ENCODE data around the gene TOX4. TPM values are rescaled to one million over a fixed set of nuclear protein-coding genes. Genes with fewer than 3 reads are reported as not detected.

Gene TOX4
- total and polyA plus RNA-seq, 2 of the 4 experiments (the other 2 are of a cell fraction): 26.7 to 56.6 TPM

DNA sequence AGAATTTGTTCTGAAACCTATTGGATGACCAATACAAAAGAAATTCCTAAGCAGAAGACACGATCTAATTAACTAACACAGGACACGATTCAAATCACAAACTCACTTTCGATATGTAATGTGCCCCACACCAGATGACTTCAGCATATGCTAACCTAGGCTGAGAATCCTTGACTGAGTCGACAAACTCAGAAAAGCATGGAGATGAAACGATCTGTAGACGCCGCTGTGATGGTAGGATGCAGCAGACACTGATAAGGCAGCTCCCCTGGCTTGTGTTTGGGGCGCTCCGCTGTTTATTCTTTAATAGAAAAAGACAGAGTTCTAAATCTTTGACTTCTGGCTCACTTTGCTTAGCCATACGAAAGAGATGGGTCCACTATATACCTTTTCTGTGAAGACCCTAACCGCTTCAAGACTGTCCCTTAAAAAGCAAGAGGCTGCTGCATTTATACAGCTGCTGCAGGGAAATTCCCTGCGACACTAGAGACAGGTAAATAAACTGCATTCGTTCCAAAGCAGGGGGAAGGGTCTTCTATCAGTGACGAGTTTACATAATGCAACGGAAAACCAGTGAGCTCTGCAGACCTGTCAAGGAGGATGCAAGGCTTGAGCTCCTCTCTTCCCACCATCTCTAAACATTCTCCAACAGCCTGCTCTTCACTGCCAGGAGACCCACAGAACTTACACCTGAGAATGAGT is 22.0 kb upstream of the TOX4 start:
- peak overlapping the region in 1 of 2 experiments; percentile 8; a peak in 2 of 4 replicates for H4K8ac ChIP-seq (ENCODE audit: low read depth in 2 of 2, low read length in 2 of 2)
- ChIA-PET POLR2A (ENCODE audit: unreplicated experiment) (no interaction called here), CTCF (interaction anchor here (0.7 to 1.8 kb wide), 2 partner anchors 11 to 135 kb away, joined by 3 to 7 read pairs; no protein-coding TSS in a partner anchor)
- TSS peak; percentile 13 for BruUV-seq (replicated peaks)
- ATAC-seq (ENCODE audit: low read depth) (no peak), DNase-seq (peak; percentile 6)
- H3K4me1 ChIP-seq (ENCODE audit: control insufficient read depth, insufficient read depth, low read length): no peaks in the 10 kb centered on the region; the same call in 1 of the 2 replicates
- no peaks in the 10 kb centered on the region; the same call in 1 of the 2 replicates for H3K9me1 ChIP-seq (ENCODE audit: insufficient read depth, low read length)
- H3K79me1 ChIP-seq (ENCODE audit: low read depth in 1 of 2, low read length in 2 of 2): peaks cover 6 to 30% of the 10 kb centered on the region in 2 experiments; a peak in 3 of 4 replicates
- H2AFZ ChIP-seq (replicated peaks; ENCODE audit: low read length, poor library complexity): no peak overlapping the region
- peak overlapping the region; percentile 72 for H3K23ac ChIP-seq (ENCODE audit: low read depth, low read length)
- H3K9ac ChIP-seq (ENCODE audit: low read depth, low read length): peak overlapping the region; percentile 81
- H3K4me3 ChIP-seq (ENCODE audit: insufficient read depth, low read depth, low read length): peak overlapping the region; percentile 81
- 0 out of 2 replicates have a peak overlapping the region, but pooled peaks have one; percentile 2 for H3K27ac ChIP-seq (ENCODE audit: insufficient read depth, low read length)
- no peaks in the 10 kb centered on the region for H3K27me3 ChIP-seq (ENCODE audit: control insufficient read depth, insufficient read depth, low read length)
- peak overlapping the region; percentile 46 for H2AK9ac ChIP-seq (replicated peaks; ENCODE audit: low read depth, low read length, poor library complexity)
- peak overlapping the region; percentile 65 for H3K56ac ChIP-seq (ENCODE audit: extremely low read depth, insufficient read depth, low read length)
- no peaks in the 10 kb centered on the region for H3K9me3 ChIP-seq (ENCODE audit: control insufficient read depth, insufficient read depth, low read length)
- H2BK5ac ChIP-seq (ENCODE audit: low read depth, low read length, poor library complexity, severe bottlenecking): peak overlapping the region; percentile 3
- H3K36me3 ChIP-seq (ENCODE audit: control insufficient read depth, insufficient read depth, low read length): no peaks in the 10 kb centered on the region
- H2BK15ac ChIP-seq (ENCODE audit: low read depth, low read length): no peak overlapping the region
- peak overlapping the region; percentile 84 for H3K14ac ChIP-seq (replicated peaks; ENCODE audit: low read depth, low read length)
- H2BK20ac ChIP-seq (ENCODE audit: low read depth, low read length): no peak overlapping the region
- dilution Hi-C loops (cut with HindIII; ENCODE audit: low sequenced_read_pairs, unreplicated experiment): no loop called here
- H4K91ac ChIP-seq (ENCODE audit: insufficient read depth, low read depth, low read length): peak overlapping the region; percentile 1; the same call in 1 of the 2 replicates
- H3K4me2 ChIP-seq (ENCODE audit: low read depth, low read length): peak overlapping the region; percentile 69
- H3K4ac ChIP-seq (ENCODE audit: low read depth, low read length): peak overlapping the region; percentile 66; the same call in 1 of the 2 replicates
- 60% methylated on average over 2 of the region's 15 CpGs; no CpG with 5 or more reads in 1 of the 2 experiments for WGBS, 2 experiments (ENCODE audit: extremely low coverage in 2 of 2, insufficient read length in 1 of 2)
- H4K20me1 ChIP-seq (ENCODE audit: insufficient read depth, low read length): no peaks in the 10 kb centered on the region; the same call in none of the 2 replicates
- TF ChIP-seq, protein P1, sequence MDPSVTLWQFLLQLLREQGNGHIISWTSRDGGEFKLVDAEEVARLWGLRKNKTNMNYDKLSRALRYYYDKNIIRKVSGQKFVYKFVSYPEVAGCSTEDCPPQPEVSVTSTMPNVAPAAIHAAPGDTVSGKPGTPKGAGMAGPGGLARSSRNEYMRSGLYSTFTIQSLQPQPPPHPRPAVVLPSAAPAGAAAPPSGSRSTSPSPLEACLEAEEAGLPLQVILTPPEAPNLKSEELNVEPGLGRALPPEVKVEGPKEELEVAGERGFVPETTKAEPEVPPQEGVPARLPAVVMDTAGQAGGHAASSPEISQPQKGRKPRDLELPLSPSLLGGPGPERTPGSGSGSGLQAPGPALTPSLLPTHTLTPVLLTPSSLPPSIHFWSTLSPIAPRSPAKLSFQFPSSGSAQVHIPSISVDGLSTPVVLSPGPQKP (IDR thresholded peaks at IDR 0.05; ENCODE audit: borderline replicate concordance, low read depth, low read length): no peak
- TF ChIP-seq CEBPB (IDR thresholded peaks at IDR 0.05; ENCODE audit: low read depth, low read length): no peak
- no peak for TF ChIP-seq RFX5 (IDR thresholded peaks at IDR 0.05; ENCODE audit: low read depth, low read length)
- TF ChIP-seq FOS (IDR thresholded peaks at IDR 0.05; ENCODE audit: low read depth, low read length): no peak
- TF ChIP-seq CHD1 (IDR thresholded peaks at IDR 0.05; ENCODE audit: low read depth, low read length): no peak
- no peak overlapping the region; the same call in 1 of the 2 replicates for H4K5ac ChIP-seq (ENCODE audit: low read depth, low read length)
- H2BK120ac ChIP-seq (ENCODE audit: low read depth, low read length): no peak overlapping the region
- in situ Hi-C loops (cut with MboI; ENCODE audit: low sequenced_read_pairs): no loop called here
- intact Hi-C loops (cut with micrococcal nuclease): loop anchor here (5.0 kb wide), 1 partner anchor 257 kb away; no protein-coding TSS in a partner anchor
- no peak overlapping the region for H3K18ac ChIP-seq (ENCODE audit: low read depth, low read length)
- H2AK5ac ChIP-seq (ENCODE audit: low read depth, low read length): no peak overlapping the region

All from IMR-90 (cell line).